Measurements from ENCODE around the gene GARIN5A. TPM values are rescaled to one million over a fixed set of nuclear protein-coding genes. Genes with fewer than 3 reads are reported as not detected.

Gene GARIN5A
- total and polyA plus RNA-seq, 2 of the 8 experiments (the other 6 are each of a cell fraction or from before 2014, with no cell fraction given): 9.1 to 18.5 TPM

GRCh38 chr19:50507376-50507775 is 30.7 kb upstream of the GARIN5A start:
- Histone ChIP-seq H4K20me1 (replicated peaks in 1 of 2; ENCODE audit: control insufficient read depth in 1 of 2, insufficient read depth in 2 of 2, low read length in 2 of 2) (peaks cover 0 to 1% of the 10 kb centered on the region in 2 experiments), H3K9ac (replicated peaks in 1 of 4; ENCODE audit: extremely low read depth in 1 of 4, low read depth in 3 of 4, low read length in 3 of 4) (no peak overlapping the region), H3K36me3 (ENCODE audit: control insufficient read depth in 2 of 4, insufficient read depth in 4 of 4, low read length in 3 of 4) (no peaks in the 10 kb centered on the region), H2BK5ac (ENCODE audit: low read depth, low read length) (no peak overlapping the region), H4K8ac (ENCODE audit: extremely low read depth, insufficient read depth, low read length) (no peak overlapping the region), H3K27ac (ENCODE audit: low read depth, low read length) (no peak overlapping the region), H2AK5ac (ENCODE audit: low read depth, low read length) (no peak overlapping the region), H2BK15ac (ENCODE audit: low read length) (no peak overlapping the region), H4K91ac (replicated peaks; ENCODE audit: insufficient read length, low read length) (no peak overlapping the region), H3K79me2 (ENCODE audit: control insufficient read depth in 1 of 2, insufficient read depth in 2 of 2, low read length in 2 of 2) (no peaks in the 10 kb centered on the region), H3K23me2 (ENCODE audit: low read depth, low read length) (no peaks in the 10 kb centered on the region; the same call in 1 of the 2 replicates), H3K14ac (ENCODE audit: insufficient read length) (no peak overlapping the region), H2BK12ac (ENCODE audit: low read depth, low read length) (no peak overlapping the region), H3K23ac (ENCODE audit: insufficient read length) (no peak overlapping the region), H4K5ac (ENCODE audit: insufficient read length, low read depth, low read length) (no peak overlapping the region), H3K18ac (ENCODE audit: extremely low read depth, low read length) (no peak overlapping the region), H3K9me3 (ENCODE audit: insufficient read depth in 2 of 2, low read depth in 1 of 2, low read length in 1 of 2) (no peaks in the 10 kb centered on the region), H3K27me3 (replicated peaks in 1 of 4; ENCODE audit: control insufficient read depth in 3 of 4, extremely low read depth in 1 of 4, insufficient read depth in 3 of 4, low read length in 3 of 4) (peaks cover 0 to 16% (median 12%) of the 10 kb centered on the region in 4 experiments; a peak in 5 of 7 replicates), H3K56ac (replicated peaks; ENCODE audit: insufficient read length, low read depth, low read length) (no peak overlapping the region), H3K4me1 (replicated peaks in 1 of 4; ENCODE audit: control insufficient read depth in 3 of 4, insufficient read depth in 4 of 4, low read length in 3 of 4) (peaks cover 0 to 3% (median 3%) of the 10 kb centered on the region in 4 experiments; a peak in 4 of 7 replicates), H3K4me3 (ENCODE audit: extremely low read depth in 1 of 4, insufficient read depth in 2 of 4, low read depth in 3 of 4, low read length in 4 of 4) (no peak overlapping the region), H3K4ac (replicated peaks; ENCODE audit: insufficient read length, low read depth, low read length) (no peak overlapping the region), H2BK20ac (ENCODE audit: low read length) (no peak overlapping the region), H3K4me2 (ENCODE audit: insufficient read depth in 1 of 2, low read depth in 2 of 2, low read length in 2 of 2) (no peak overlapping the region), H2AFZ (ENCODE audit: low read length) (no peak overlapping the region), H2BK120ac (replicated peaks; ENCODE audit: low read depth, low read length) (no peak overlapping the region), H3K79me1 (ENCODE audit: low read depth, low read length) (no peaks in the 10 kb centered on the region; the same call in 1 of the 2 replicates)
- no peak for TF ChIP-seq ZNF274 (IDR thresholded peaks at IDR 0.05; ENCODE audit: borderline replicate concordance, extremely low read depth, low read length)
- no peak for TF ChIP-seq FOSL1 (IDR thresholded peaks at IDR 0.05; ENCODE audit: insufficient read depth, low read depth, low read length)
- TF ChIP-seq HDAC6 (IDR thresholded peaks at IDR 0.05; ENCODE audit: low read depth, low read length): no peak
- TF ChIP-seq CREB1 (IDR thresholded peaks at IDR 0.05): no peak
- no peak for TF ChIP-seq POU5F1 (IDR thresholded peaks at IDR 0.05; ENCODE audit: low read depth, low read length)
- POLR2A ChIA-PET (ENCODE audit: partially characterized antibody): no interaction called here
- FAIRE-seq (no peak), DNase-seq (ENCODE audit: low read depth in 1 of 2, low spot score in 2 of 2) (no peak)
- CTCF ChIA-PET (ENCODE audit: partially characterized antibody): interaction anchor here (1.6 to 3.7 kb wide), 2 partner anchors 42 to 48 kb away, joined by 3 to 17 read pairs; no protein-coding TSS in a partner anchor
- 94% methylated on average over 8 of the region's 8 CpGs; no CpG with 5 or more reads in 1 of the 2 experiments for WGBS, 2 experiments (ENCODE audit: extremely low coverage in 1 of 2, insufficient coverage in 1 of 2, insufficient read length in 1 of 2, insufficient replicate concordance in 2 of 2, low coverage in 1 of 2, low lambda C conversion rate in 2 of 2, missing lambda C conversion rate in 1 of 2)
